HG03521 (cell line): Measurements from ENCODE around the gene PPP1R13B.
"Not testable (repeated sequence)": the region's sequence is repeated elsewhere in the genome, so short reads cannot be mapped to it uniquely, and the experiment has no call there.

ENCODE experiments used
- ATAC-seq: cut with Tn5 transposase; IDR thresholded peaks from one replicate; pipeline ENCODE4 v1.9.1; 2021; ENCODE audit warnings: mild to moderate bottlenecking, moderate library complexity; ENCODE audit not compliant: unreplicated experiment

Gene PPP1R13B, protein sequence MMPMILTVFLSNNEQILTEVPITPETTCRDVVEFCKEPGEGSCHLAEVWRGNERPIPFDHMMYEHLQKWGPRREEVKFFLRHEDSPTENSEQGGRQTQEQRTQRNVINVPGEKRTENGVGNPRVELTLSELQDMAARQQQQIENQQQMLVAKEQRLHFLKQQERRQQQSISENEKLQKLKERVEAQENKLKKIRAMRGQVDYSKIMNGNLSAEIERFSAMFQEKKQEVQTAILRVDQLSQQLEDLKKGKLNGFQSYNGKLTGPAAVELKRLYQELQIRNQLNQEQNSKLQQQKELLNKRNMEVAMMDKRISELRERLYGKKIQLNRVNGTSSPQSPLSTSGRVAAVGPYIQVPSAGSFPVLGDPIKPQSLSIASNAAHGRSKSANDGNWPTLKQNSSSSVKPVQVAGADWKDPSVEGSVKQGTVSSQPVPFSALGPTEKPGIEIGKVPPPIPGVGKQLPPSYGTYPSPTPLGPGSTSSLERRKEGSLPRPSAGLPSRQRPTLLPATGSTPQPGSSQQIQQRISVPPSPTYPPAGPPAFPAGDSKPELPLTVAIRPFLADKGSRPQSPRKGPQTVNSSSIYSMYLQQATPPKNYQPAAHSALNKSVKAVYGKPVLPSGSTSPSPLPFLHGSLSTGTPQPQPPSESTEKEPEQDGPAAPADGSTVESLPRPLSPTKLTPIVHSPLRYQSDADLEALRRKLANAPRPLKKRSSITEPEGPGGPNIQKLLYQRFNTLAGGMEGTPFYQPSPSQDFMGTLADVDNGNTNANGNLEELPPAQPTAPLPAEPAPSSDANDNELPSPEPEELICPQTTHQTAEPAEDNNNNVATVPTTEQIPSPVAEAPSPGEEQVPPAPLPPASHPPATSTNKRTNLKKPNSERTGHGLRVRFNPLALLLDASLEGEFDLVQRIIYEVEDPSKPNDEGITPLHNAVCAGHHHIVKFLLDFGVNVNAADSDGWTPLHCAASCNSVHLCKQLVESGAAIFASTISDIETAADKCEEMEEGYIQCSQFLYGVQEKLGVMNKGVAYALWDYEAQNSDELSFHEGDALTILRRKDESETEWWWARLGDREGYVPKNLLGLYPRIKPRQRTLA

DNA sequence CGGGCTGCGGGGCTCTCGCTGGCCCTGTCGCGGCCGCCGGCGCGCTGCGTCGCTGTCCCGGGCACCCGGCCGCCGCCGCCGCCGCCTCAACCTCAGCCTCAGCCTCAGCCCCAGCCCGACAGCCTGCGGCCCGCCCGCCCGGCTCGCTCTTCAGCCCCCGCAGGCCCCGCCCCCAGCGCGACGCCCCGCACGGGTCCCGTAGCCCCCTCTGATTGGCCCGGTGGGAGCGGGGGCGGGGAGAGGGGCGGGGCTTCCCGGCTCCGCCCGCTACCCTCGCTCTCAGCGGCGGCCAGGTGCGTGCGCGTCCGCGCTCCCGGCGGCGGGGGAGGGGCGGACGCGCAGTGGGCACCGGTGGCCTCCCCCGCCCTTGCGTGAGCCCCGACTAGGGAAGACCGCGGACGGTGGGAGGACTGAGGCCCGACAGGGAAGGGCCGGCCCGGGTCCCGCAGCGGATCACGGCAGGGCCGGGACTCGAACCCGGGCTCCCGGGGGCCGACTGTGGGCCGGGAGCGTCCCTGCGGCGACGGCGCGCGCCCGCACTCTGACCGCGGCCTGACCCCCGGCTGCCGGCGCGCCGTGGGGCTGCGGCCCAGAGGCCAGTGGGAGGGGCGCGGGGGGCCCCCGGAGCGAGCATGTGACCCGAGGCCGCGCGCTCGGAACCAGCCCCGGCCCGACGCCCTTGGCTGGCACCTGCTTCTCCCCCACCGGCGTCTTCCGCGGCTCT is at the start of gene PPP1R13B:
Gene PPP1R13B, minus strand, starts transcription at position 125 of the 724 bp plus-strand sequence. CDS start 268 bp downstream, outside the sequence.
- ATAC-seq = peak; percentile 84

- no peak for ATAC-seq
Observed at GRCh38 chr14:103896578-103896977, 49.2 kb upstream of the PPP1R13B start.

- no peak for ATAC-seq
Observed at GRCh38 chr14:103894723-103895059, 47.3 kb upstream of the PPP1R13B start.

DNA sequence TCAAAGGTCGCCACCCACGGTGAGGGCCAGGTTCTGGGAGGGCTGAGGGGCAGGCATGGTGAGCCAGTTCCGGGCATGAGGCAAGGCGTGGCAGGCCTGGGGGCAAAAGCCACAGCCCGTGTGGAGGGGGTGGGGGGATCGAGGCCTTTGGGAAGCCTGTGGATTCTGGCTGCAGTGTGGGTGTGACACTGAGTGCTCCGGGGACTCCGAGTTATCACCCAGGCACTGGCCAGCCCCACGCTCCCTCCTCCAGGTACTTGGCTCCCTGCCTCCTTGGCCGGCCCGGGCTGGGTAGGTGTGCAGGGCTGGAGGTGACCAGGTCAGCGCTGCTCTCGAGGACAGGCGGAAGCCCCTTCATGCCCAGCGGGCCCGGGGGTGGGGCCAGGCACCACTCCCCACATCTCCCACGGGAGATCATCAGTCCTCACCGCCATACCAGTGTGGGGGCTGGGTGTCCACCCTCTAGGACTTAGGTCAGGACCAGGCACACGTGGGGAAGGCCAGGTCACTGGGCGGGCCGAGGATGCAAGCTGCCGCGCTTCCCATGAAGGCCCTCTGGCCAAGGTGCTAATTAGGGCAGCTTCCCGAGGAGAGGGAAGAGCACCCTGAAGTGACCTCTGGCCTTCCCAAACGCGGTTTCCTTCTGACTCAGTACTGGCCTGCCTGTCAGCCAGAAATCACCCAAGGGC is 46.8 kb upstream of the PPP1R13B start:
- ATAC-seq = no peak

GRCh38 chr14:103892247-103892646 is 44.9 kb upstream of the PPP1R13B start:
- ATAC-seq = no peak

GRCh38 chr14:103891667-103892215 is 44.4 kb upstream of the PPP1R13B start:
- no peak for ATAC-seq

DNA sequence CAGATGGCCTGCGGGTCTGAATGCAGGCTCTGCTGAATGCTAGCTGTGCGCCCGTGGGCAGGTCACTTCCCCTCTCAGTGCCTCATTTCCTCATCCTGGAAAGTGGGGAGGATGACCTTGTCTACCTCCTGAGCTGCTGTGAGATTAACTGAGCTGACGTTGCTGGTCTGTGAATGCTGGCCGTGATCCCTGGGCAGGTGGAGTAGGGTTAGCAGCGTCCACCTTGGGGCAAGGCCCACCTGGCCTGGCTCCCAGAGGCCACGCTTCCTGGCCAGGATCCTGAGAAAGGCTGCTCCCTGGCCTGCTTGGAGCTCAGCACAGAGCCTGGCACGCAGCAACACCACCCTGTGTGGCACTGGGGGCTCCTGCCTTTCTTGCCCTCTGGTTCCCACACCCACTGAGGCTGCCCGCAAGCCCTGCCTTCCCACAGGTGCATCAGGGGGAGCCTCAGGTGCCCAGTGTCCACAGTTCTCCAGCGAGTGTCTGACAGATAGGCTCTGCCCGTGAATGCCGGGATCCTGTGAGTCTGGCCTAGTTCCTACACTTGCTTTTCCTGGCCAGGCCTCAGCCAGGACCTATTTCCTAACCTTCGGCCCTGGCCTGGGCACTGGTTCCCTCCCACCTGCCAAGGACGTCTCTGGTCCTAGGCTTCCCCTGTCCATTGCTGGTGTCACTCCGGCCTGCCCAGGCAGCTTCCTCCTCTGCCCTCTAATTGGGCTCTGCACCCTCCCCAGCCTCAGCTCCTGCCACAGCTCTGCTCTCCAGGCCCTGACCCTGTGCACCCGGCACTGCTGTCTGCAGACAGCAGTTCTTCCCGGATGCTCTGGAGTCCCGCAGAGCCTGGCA is 43.7 kb upstream of the PPP1R13B start:
- ATAC-seq = no peak

GRCh38 chr14:103890052-103890371 is 42.6 kb upstream of the PPP1R13B start:
- ATAC-seq = no peak

GRCh38 chr14:103889313-103890051 is 42.1 kb upstream of the PPP1R13B start:
- no peak for ATAC-seq

GRCh38 chr14:103889002-103889312 is 41.6 kb upstream of the PPP1R13B start:
- ATAC-seq = not testable (repeated sequence)

DNA sequence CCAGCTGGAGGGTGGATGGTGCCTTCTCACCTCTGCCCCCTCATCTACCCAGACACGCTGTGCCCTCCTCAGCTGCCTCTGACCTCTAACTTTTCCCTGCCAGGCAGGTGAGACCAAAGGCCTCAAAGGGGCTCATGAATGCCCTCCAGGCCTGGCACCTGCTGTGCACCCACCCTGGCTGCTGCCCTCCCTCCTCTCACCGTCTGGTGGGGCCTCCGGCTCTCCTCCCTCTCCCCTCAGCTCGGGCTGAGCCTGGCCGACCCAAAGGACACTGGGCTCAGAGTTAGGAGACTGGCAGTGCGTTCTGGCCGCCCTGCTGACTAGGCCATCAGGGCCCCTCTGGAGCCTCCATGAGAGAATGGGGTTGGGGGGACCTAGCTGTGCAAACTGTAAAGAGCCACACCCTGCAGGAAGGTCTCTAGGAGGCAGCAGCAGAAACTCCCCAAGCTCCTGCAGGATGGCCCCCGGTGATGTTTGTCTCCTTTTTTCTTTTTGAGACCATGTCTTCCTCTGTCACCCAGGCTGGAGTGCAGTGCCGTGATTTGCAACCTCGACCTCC is 40.3 kb upstream of the PPP1R13B start:
- no peak for ATAC-seq

- ATAC-seq = no peak
Observed at GRCh38 chr14:103887170-103887501, 39.8 kb upstream of the PPP1R13B start.

DNA sequence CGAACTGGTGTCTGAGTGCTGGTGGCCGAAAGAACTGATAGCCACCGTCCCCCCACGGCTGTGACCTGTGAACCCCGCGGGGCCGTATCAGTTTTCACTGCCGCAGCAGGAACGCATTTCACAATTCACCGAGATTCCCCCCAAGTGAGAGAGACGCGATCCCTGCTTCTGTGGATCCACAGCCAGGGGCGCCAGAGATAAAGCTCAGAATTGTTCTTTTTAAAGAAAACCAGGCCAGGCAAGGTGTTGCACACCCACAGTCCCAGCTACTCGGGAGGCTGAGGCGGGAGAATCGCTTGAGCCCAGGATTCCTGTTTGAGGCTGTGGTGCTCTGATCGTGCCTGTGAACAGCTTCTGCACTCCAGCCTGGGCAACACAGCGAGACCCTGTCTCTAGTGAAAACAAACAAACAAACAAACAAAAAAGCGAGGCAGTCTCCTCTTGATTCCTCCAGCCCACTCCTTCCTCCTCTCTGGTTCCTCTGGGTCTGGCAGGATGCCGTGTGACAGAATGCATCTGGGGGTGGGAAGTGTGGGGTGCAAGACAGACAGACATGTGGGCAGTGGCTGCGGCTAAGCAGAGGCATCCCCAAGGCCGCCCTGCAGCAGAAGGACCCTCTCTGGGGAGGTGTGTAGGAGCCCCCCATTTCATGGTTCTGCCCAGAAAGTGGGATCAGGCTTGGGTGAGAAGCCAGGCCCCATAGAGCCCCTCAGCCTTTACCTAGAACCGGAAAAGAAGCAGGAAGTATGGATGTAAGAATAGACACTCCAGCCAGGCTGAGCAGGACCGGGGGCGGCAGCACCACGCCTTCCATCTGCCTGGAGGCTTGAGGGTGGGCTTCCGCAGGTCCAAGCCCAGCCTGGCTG is 39.2 kb upstream of the PPP1R13B start:
- ATAC-seq = no peak

GRCh38 chr14:103885509-103885932 is 38.1 kb upstream of the PPP1R13B start:
- no peak for ATAC-seq

- ATAC-seq = no peak
Observed at GRCh38 chr14:103884854-103885253, 37.5 kb upstream of the PPP1R13B start.

DNA sequence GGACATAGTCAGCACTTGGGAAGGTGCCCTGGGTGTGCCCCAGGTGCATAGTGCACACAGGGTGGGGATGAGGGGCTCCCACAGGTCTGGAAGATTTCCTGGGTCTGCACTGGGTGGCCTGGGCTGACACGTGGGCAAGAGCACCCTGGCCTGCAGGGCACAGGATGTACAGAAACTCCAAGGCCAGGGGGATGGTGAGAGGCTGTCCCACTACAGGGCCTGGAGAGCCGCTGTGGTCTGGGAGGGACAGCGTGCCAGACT is 35.8 kb upstream of the PPP1R13B start:
- no peak for ATAC-seq

- ATAC-seq = no peak
Observed at GRCh38 chr14:103882503-103883262, 35.3 kb upstream of the PPP1R13B start.
